Parathyroid adenoma (tissue), 2 donors: ENCODE data around the gene TMEM252.

Experiments used
- H2AFZ ChIP-seq: fragments of 300-600 bp; sonication (generic); one replicate; pipeline ENCODE4 v1.7.0; 2017; ENCODE audit warnings: antibody characterized with exemption, mild to moderate bottlenecking
- H3K27ac ChIP-seq: fragments of 300-600 bp; sonication (generic); one replicate; pipeline ENCODE4 v1.7.0; 2017
- H3K27me3 ChIP-seq: fragments of 300-600 bp; sonication (generic); one replicate; pipeline ENCODE4 v1.7.0; 2017; ENCODE audit warnings: low read length; ENCODE audit not compliant: control insufficient read depth, insufficient read depth
- H3K36me3 ChIP-seq: fragments of 300-600 bp; sonication (generic); one replicate; pipeline ENCODE4 v1.7.0; 2017; ENCODE audit warnings: low read length; ENCODE audit not compliant: control insufficient read depth, insufficient read depth
- H3K4me1 ChIP-seq: fragments of 300-600 bp; sonication (generic); one replicate; pipeline ENCODE4 v1.7.0; 2017; ENCODE audit warnings: control low read depth
- H3K4me2 ChIP-seq: fragments of 300-600 bp; sonication (generic); one replicate; pipeline ENCODE4 v1.7.0; 2017; ENCODE audit warnings: low read length
- H3K4me3 ChIP-seq: fragments of 300-600 bp; sonication (generic); one replicate; pipeline ENCODE4 v1.7.0; 2017; ENCODE audit warnings: low read depth, low read length
- H3K79me2 ChIP-seq: fragments of 300-600 bp; sonication (generic); one replicate; pipeline ENCODE4 v1.7.0; 2017; ENCODE audit warnings: control low read depth
- H3K9ac ChIP-seq: fragments of 300-600 bp; sonication (generic); one replicate; pipeline ENCODE4 v1.7.0; 2017; ENCODE audit warnings: mild to moderate bottlenecking
- H3K9me3 ChIP-seq: fragments of 300-600 bp; sonication (generic); one replicate; pipeline ENCODE4 v1.7.0; 2017; ENCODE audit warnings: low read length; ENCODE audit not compliant: control insufficient read depth
- TF ChIP-seq, protein P1 (sequence below): fragments of 300-600 bp; sonication (generic); IDR thresholded peaks from one replicate; pipeline ENCODE4 v1.7.0; 2017; ENCODE audit warnings: antibody characterized with exemption, mild to moderate bottlenecking
- donor health status: primary hyperparathyroidism.

TMEM252 gene

DNA sequence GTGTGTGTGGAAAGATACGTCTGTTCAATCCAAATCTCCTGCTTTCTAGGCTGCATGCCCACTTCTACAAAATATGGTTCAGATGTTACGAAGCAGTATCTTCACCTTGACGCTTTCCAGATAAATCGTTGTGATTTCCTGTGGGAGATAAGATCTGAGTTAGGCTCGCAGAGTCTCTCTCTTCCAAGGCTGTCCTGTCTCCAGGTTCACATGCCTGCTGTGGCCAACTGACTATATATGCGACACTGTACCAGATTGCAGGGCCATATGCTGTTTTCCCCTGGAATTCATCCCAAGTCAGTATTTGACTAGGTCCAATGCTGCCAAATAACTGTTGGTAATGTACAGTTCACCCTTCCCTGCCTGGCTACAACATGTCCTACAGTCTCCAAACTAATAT, 47.9 kb downstream of the TMEM252 start:
- Histone ChIP-seq H3K79me2 (no peaks in the 10 kb centered on the region), H3K9ac (no peak overlapping the region), H3K4me1 (no peaks in the 10 kb centered on the region), H3K36me3 (no peaks in the 10 kb centered on the region), H3K4me2 (no peak overlapping the region), H3K27me3 (no peaks in the 10 kb centered on the region), H3K9me3 (no peaks in the 10 kb centered on the region), H3K4me3 (no peak overlapping the region), H3K27ac (no peak overlapping the region), H2AFZ (no peak overlapping the region)
- TF ChIP-seq, protein P1, sequence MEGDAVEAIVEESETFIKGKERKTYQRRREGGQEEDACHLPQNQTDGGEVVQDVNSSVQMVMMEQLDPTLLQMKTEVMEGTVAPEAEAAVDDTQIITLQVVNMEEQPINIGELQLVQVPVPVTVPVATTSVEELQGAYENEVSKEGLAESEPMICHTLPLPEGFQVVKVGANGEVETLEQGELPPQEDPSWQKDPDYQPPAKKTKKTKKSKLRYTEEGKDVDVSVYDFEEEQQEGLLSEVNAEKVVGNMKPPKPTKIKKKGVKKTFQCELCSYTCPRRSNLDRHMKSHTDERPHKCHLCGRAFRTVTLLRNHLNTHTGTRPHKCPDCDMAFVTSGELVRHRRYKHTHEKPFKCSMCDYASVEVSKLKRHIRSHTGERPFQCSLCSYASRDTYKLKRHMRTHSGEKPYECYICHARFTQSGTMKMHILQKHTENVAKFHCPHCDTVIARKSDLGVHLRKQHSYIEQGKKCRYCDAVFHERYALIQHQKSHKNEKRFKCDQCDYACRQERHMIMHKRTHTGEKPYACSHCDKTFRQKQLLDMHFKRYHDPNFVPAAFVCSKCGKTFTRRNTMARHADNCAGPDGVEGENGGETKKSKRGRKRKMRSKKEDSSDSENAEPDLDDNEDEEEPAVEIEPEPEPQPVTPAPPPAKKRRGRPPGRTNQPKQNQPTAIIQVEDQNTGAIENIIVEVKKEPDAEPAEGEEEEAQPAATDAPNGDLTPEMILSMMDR = no peak

DNA sequence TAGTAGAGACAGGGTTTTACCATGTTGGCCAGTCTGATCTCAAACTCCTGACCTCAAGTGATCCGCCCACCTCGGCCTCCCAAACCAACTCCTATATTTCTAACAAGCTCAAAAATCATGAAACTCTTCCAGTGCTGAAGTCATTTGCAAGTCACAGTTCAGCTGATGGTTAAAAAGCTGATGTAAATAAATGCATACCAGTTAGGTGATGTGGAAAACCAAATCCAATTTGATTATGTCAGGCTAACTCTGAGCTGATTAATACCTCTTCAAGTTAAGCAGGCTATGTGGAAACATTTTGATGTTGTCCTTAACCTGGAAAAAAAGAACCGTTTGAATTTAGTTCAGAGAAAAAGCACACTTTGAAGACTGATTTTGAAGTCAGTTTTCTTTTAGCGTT, 51.0 kb downstream of the TMEM252 start:
- Histone ChIP-seq H2AFZ (no peak overlapping the region), H3K9me3 (no peaks in the 10 kb centered on the region), H3K4me3 (no peak overlapping the region), H3K36me3 (no peaks in the 10 kb centered on the region), H3K4me1 (no peaks in the 10 kb centered on the region), H3K79me2 (no peaks in the 10 kb centered on the region), H3K27ac (no peak overlapping the region), H3K27me3 (no peaks in the 10 kb centered on the region), H3K4me2 (no peak overlapping the region), H3K9ac (no peak overlapping the region)
- TF ChIP-seq, protein P1 = no peak

DNA sequence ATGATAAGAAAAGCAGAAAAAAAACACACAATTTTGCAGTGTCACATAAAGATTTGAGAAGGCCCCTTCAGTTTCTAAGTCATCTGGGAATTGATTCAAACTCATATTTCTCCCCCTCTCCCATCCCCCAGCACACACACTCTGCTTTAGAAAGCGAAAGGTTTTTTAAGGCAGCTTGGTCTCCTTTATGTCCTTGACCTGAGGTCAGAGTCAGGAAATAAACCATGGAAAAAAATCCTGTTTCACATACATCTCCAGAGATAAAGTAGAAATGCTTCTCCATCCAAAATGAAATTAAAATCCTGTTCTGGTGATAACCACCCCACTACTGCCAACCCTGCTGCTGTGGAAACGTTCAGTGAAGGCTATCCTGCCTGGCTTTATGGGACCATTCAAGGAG, 52.6 kb downstream of the TMEM252 start:
- no peaks in the 10 kb centered on the region for H3K27me3 ChIP-seq
- H3K79me2 ChIP-seq = no peaks in the 10 kb centered on the region
- no peak overlapping the region for H3K9ac ChIP-seq
- no peak overlapping the region for H3K27ac ChIP-seq
- no peaks in the 10 kb centered on the region for H3K36me3 ChIP-seq
- no peak overlapping the region for H3K4me2 ChIP-seq
- no peak overlapping the region for H3K4me3 ChIP-seq
- H2AFZ ChIP-seq = no peak overlapping the region
- H3K4me1 ChIP-seq = no peaks in the 10 kb centered on the region
- H3K9me3 ChIP-seq = no peaks in the 10 kb centered on the region
- TF ChIP-seq, protein P1 = no peak
